Raji (cell line): ENCODE results near the gene COL1A2.

Experiments used
- POLR2A ChIP-seq: IDR thresholded peaks from 2 replicates; pipeline ENCODE4 v1.6.1; 2011; ENCODE audit warnings: low read depth, low read length, control low read depth; ENCODE audit not compliant: insufficient read depth

The COL1A2 gene

DNA sequence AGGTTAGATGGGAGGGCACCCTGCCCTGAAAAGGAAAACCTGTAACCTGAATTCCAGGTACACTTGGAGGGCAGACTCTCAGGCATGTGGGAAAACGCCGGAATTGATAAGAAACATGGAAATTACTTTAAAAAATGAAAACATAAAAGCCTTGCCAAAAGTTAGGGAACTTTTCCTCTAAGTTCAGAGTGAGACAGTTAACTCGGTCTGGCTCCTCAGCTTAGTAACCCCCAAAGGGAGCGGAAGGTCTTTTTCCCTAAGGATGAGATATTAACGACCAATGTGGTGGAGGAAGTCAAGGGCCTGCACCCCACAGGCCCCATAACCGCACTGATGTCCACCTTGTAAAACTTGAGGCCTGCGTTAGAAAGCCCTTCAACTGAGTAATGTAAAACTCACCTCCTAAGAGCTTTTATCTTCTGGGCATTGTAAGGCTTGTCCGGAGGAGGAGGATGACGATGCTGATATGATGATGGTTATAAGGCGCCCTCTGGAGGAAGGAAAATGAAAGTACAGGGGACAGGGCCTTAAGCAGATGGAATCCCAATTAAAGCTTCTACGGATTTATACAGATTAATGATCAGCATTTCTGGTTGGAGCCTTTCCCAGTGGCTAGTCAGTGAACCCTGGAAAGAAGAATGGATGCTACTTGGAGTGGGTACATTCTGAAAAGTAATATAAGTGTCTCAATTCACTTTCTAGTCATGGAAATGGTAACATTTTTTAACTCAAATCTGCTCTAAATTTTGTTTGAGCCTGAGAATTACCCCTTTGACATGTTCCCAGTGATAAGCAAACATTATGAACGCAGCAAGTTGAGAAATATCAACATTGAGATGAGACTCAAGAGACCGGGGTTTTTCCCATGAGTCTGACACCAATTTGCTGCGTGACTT lies 694 bp downstream of the COL1A2 start:
- TF ChIP-seq POLR2A: no peak

DNA sequence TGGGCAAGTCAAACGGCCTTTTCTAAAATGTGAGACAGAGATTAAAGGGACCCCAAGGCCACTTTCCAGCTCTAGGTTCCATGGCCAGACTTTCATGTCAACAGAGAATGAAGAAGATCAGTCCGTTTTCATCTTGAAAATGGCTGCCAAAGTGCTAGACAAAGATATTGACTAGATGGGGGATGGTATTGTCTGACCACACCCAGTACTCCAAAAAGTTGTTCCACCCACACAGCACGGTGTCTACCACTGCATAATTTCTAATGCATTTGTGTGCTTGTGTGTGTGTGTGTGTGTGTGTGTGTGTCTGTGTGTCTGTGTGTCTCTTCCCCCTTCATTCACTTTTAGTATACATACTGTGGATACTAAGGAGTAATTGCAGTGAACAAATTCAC lies 1.3 kb downstream of the COL1A2 start:
- TF ChIP-seq POLR2A: no peak

DNA sequence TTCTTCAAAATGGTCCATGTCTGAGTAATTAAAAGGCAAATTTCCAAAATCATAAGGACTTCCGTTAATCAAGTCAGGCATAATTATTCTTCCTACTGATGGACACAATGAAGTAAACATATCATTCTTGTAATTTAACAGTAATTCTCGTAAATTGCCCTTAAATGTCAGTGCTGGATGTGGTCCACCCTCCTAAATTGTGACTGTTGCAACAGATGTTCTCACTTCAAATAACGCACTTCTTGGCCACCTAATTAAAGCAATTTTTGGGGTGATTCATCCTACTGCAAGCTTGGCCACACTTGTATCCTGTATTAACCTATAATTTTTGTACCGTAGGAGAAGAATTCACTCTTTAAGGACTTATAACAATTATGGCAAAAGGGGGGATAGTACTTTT lies 1.9 kb downstream of the COL1A2 start:
- TF ChIP-seq POLR2A: no peak

DNA sequence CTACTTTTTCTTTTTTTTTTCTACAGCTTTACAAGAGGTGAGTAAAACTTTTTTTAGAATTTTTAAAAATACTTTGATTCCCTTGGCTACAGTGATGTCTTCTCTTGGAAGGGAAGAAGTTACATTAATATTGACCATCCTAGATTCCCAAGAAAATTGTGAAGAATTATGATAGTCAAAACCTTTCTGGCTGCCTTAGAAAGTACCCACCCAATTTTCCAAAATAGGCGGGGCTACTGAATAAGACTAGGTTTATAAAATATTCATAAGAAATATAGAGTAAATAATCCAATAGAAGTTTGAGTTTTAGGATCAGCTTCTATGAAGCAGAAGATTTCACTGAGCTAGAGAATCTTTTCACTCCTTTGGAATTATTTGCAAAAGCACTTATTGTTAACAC lies 3.0 kb downstream of the COL1A2 start:
- TF ChIP-seq POLR2A: no peak

DNA sequence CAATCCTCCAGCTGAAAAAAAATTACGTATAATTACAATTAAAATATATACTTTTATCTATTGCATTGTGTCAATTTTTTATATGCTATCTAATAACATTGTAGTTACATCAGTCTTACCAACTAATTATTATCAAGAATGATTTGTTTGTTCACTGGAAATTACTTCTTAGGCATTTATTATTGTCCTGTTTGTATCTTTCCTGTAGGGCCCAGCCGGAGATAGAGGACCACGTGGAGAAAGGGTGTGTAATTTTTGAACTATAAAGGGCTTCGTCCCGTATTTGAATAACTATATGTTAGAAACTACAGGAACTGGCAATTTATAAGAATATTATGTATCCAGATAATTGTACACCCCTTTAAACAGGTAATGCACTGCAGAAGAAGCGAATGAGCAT lies 4.1 kb downstream of the COL1A2 start:
- no peak for TF ChIP-seq POLR2A

DNA sequence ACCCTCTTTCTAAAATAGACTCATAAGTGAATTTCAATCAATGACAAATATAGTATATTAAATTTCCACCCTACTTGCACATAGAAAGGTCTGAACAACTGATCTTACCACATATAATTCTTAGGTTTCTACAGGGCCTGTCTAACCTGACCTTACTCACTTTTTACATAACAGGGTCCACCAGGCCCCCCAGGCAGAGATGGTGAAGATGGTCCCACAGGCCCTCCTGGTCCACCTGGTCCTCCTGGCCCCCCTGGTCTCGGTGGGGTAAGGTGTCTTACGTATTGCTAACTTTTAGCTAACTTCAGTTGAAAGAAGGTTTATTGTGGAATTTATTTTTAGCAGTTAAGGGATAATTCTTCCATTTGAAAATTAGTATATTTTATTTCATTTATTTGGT lies 5.3 kb downstream of the COL1A2 start:
- TF ChIP-seq POLR2A: no peak

DNA sequence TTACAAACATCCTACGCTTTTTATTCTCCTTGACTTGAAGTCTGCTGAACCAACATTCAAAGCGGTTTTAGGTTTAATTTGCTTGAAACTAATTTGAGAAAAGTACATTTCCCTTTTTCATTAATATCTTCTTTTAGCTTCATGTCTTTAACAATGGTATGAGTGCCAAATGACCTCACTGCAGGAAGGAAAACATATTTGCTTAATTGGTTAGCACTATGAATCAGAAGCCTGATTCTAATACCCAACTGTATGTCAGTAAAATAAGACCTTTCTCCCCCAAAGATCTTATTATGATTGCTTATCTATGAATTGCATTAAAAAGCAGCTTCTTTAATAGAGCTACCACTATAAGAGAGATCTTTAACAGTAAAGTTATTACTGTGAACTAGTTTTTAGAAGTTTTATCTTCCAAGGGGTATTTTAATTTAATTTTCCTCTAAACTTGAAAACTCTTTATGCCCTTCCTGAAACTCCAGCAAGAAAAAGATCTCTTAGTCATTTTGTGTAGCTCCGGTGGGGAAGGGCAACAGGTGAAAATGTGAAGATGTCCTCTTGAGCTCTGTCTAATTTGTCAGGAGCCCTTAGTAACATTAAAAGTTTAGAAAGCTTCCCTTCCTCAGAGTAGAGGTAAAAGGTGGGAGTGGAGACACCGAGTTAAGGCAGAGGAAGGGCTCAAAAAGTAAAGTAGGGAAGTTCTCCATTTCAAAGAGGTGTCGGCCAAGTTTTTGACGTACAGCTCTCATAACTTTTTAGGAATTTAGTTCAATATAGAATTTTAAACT lies 6.1 kb downstream of the COL1A2 start:
- no peak for TF ChIP-seq POLR2A

DNA sequence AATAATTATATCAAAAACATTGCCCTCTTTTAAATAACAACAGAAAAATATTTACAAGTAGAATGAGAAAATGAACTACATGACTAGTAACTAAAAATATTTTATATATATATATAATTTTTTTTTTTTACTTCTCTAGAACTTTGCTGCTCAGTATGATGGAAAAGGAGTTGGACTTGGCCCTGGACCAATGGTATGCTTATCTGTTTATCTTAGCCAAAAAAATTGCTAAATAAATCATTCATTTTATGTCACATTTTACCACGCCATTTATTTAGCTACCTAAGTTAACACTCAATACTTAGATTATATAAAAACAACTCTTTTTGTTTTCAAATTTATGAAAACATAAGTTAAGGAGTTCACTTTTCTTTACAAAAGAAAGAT lies 6.7 kb downstream of the COL1A2 start:
- TF ChIP-seq POLR2A: no peak

DNA sequence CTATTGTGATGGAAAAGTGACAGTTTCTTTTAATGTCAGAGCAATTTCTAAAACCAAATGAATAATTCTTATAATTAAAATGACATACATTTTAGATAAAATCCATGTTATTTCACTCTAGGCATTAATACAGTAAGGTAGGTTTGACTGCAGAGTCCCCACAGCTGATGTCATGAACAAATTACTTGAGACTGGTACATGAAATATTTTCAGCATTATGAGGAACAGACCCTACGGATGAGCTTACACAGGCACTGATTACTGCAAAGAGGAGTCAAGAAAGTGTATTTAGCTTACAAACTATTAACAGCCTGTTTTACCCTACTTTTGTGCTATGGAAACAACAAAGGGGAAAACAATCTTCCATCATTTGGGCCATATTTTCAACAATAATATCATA lies 8.9 kb downstream of the COL1A2 start:
- no peak for TF ChIP-seq POLR2A

DNA sequence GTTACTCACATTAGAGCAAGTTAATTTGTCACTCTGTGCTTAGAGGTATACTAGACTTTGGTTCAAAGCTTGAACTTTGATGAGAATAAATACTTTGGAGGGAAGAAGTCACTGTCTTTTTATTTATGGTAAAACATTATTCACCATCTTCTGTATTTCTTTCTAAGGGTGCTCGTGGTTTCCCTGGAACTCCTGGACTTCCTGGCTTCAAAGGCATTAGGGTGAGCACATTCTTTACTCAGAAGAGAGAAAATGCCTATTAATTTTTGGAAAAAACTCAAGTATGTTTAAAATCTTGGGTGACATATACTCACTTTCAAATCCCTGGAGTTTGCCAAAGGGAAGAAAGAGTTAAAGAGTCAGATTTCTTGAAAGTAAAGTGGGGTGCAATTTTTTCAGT lies 10.8 kb downstream of the COL1A2 start:
- TF ChIP-seq POLR2A: no peak

DNA sequence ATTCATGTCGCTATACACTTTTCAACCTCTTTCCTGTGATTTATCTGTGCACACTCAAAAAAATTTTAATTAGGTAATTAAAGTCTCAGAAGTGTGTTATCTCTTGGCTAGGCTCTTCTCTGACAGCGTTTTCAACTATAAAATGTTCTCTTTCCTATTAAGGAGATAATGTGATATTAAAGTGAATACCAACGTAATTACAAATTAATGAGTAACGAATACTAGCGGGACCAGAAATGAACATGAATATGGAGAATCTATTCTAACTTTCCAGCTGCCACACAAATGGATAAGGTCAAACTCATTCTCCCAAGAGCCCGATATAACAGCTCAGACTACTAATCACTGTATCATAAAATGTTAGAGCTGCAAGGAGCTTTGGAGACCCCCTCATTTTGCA lies 12.0 kb downstream of the COL1A2 start:
- no peak for TF ChIP-seq POLR2A

DNA sequence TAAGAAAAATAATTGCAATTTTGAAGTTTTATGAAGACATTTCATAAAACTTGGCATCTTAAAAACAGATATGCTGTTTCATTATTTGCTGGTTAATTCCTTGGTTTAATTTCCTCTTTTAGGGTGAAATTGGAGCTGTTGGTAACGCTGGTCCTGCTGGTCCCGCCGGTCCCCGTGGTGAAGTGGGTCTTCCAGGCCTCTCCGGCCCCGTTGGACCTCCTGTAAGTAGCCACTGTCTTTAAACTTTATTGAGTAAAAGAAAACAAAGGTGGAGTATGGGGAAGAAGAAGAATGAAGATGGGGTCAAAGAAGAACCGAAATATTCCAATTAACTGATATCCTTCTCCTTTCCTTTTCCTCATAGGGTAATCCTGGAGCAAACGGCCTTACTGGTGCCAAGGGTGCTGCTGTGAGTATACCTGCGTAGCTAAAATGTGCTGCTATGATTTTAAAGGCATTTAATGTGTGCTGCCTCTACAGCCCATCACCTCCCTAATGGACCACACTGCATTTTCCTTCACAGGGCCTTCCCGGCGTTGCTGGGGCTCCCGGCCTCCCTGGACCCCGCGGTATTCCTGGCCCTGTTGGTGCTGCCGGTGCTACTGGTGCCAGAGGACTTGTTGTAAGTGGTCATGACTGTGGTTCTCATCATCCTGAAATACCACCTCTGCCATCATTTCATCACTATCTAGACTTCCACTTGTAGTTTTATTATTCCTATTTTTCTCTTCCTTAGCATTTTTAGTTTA lies 14.7 kb downstream of the COL1A2 start:
- no peak for TF ChIP-seq POLR2A

DNA sequence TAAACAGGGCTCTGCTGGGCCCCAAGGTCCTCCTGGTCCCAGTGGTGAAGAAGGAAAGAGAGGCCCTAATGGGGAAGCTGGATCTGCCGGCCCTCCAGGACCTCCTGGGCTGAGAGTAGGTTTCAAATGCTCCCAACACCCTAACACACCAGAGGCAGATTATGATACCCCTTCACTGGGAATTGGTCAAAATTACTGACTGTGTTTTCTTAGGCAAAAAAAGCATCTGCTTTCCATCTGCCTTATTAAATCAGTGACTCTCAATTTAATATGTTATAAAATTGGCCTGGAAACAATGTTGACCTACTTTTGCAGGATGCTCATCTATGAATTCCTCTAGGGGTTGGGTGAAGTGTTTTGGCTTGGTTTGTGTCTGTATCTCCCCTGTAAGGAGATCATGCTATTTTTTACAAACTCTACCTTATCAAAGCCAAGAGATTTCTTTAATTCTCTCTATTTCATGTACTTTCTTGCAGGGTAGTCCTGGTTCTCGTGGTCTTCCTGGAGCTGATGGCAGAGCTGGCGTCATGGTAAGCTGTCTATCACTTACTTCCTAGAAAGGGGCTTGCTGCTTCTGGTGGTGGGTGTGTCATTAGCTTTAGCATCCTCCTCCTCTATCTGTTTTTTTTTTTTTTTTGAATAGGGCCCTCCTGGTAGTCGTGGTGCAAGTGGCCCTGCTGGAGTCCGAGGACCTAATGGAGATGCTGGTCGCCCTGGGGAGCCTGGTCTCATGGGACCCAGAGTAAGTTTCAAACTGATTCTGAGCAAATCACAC lies 15.9 kb downstream of the COL1A2 start:
- TF ChIP-seq POLR2A: no peak

DNA sequence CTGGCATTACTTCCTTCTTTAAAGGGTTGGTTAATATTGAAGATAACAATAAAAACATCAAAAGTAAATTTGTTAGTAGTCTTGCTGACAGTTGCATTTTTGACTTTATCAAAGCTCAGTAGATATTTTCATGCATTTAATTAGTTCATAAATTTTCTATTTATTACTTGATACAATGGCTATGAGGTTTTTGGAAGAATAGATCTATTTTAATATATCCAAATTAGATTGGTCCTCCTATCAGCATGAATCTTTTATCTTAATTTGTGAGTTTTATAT lies 16.4 kb downstream of the COL1A2 start:
- TF ChIP-seq POLR2A: no peak

DNA sequence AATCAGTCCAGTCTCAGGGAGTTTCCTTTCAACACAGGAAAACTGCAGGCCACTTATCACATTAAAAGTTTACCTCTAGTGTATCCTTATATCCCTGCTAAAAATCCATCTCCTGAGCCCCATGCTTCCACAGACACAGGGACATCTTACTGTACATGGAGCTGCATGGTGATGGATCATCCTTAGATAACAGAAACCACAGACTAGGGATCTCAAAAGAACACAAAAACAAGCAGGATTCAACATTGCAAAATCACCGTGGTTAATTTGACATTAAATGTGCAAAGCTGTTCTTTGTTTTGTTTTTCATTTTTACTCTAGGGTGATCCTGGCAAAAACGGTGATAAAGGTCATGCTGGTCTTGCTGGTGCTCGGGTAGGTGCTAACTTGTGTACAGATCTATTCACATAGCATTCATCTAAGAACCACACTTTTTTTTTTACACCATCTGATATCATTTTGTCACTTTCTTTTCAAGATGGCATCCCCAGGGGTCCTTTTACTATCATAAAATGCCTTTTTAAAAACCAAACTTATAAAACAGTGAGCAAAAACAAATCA lies 18.1 kb downstream of the COL1A2 start:
- TF ChIP-seq POLR2A: no peak
